ENCODE measurements around the gene RPL32. TPM values are rescaled to one million over a fixed set of nuclear protein-coding genes. Genes with fewer than 3 reads are reported as not detected.

The RPL32 gene
- total RNA-seq, 1 experiment from 2014 or later, result 2,021 TPM

- H2BK20ac ChIP-seq (ENCODE audit: low read depth, low read length, poor library complexity, severe bottlenecking), result no peak overlapping the region
- H3K14ac ChIP-seq (ENCODE audit: insufficient read depth, low read length), result no peak overlapping the region
- no CpG with 5 or more reads among the region's 5 CpGs for WGBS (ENCODE audit: extremely low coverage, insufficient read length, low lambda C conversion rate)
- H3K4me2 ChIP-seq (ENCODE audit: insufficient read depth, insufficient read length, low read length), result no peak overlapping the region
- TF ChIP-seq CTCF (conservative IDR thresholded peaks at IDR 0.05), result no peak
- H2BK15ac ChIP-seq (ENCODE audit: low read depth, low read length), result no peak overlapping the region
- H2AK5ac ChIP-seq (ENCODE audit: insufficient read length, low read length), result no peak overlapping the region
- no peaks in the 10 kb centered on the region for H3K23me2 ChIP-seq (ENCODE audit: insufficient read length, low read depth, low read length, poor library complexity, severe bottlenecking)
- peaks cover under 1 to 4% (median 4%) of the 10 kb centered on the region in 3 experiments; a peak in 4 of 7 replicates for H3K36me3 Mint-ChIP-seq (ENCODE audit: insufficient read depth in 1 of 3, low read depth in 3 of 3)
- H3K9me3 ChIP-seq (ENCODE audit: control insufficient read depth, low read depth, low read length), result no peaks in the 10 kb centered on the region
- H3T11ph ChIP-seq (ENCODE audit: low read length), result no peak overlapping the region
- H3K27ac Mint-ChIP-seq, result no peak overlapping the region; a peak in 2 of 7 replicates
- H3K56ac ChIP-seq (ENCODE audit: insufficient read length, low read depth, low read length), result no peak overlapping the region
- no peak overlapping the region for H4K91ac ChIP-seq (ENCODE audit: insufficient read length, low read depth, low read length)
- H3K27ac ChIP-seq (ENCODE audit: insufficient read length, low read depth, low read length), result no peak overlapping the region
- H2AFZ ChIP-seq (ENCODE audit: low read length), result no peak overlapping the region
- H4K20me1 ChIP-seq (ENCODE audit: control insufficient read depth, insufficient read depth, insufficient read length), result no peaks in the 10 kb centered on the region
- no peak overlapping the region for H3K4ac ChIP-seq (ENCODE audit: low read depth, low read length)
- H2BK120ac ChIP-seq (ENCODE audit: low read depth, low read length, poor library complexity, severe bottlenecking), result no peak overlapping the region
- H2BK12ac ChIP-seq (ENCODE audit: insufficient read length, low read depth, low read length), result no peak overlapping the region
- no peak overlapping the region for H3K18ac ChIP-seq (ENCODE audit: insufficient read length, low read depth, low read length)
- no peaks in the 10 kb centered on the region for H3K79me1 ChIP-seq (ENCODE audit: insufficient read depth, low read depth, low read length, poor library complexity, severe bottlenecking)
- H4K5ac ChIP-seq (ENCODE audit: insufficient read length, low read depth, low read length), result no peak overlapping the region
- no peak overlapping the region for H3K23ac ChIP-seq (ENCODE audit: insufficient read length, low read depth, low read length)
- no peak overlapping the region for H3K4me3 Mint-ChIP-seq
- H3K79me2 ChIP-seq (ENCODE audit: insufficient read depth, low read length), result no peaks in the 10 kb centered on the region
- H3K4me1 Mint-ChIP-seq, result peaks cover 4 to 7% of the 10 kb centered on the region in 2 experiments; a peak in 2 of 4 replicates
- H2BK5ac ChIP-seq (ENCODE audit: insufficient read length, low read length), result no peak overlapping the region
- H3K9ac ChIP-seq (ENCODE audit: extremely low read depth, insufficient read length, low read length), result no peak overlapping the region
- H3K27me3 ChIP-seq (ENCODE audit: insufficient read depth, low read length), result no peaks in the 10 kb centered on the region
- no peaks in the 10 kb centered on the region for H3K9me3 Mint-ChIP-seq
- no peaks in the 10 kb centered on the region for H3K27me3 Mint-ChIP-seq (ENCODE audit: low read depth)
- no peak for DNase-seq
- H4K8ac ChIP-seq (replicated peaks; ENCODE audit: insufficient read length, low read depth, low read length), result no peak overlapping the region
- no peaks in the 10 kb centered on the region for H3K4me1 ChIP-seq (ENCODE audit: insufficient read depth, low read length)
Measured at GRCh38 chr3:12818773-12819172, 22.6 kb downstream of the RPL32 start.
